ENCODE data around the gene MYH9. TPM values are rescaled to one million over a fixed set of nuclear protein-coding genes. Genes with fewer than 3 reads are reported as not detected.

Gene MYH9
- polyA plus RNA-seq, 3 donors: 247 to 318 (median 290) TPM

- DNase-seq (ENCODE audit: extremely low read depth in 1 of 11, low read depth in 9 of 11, low spot score in 4 of 11): no peak
These were observed 27.8 kb downstream of the MYH9 start for GRCh38 chr22:36360011-36360410.

DNA sequence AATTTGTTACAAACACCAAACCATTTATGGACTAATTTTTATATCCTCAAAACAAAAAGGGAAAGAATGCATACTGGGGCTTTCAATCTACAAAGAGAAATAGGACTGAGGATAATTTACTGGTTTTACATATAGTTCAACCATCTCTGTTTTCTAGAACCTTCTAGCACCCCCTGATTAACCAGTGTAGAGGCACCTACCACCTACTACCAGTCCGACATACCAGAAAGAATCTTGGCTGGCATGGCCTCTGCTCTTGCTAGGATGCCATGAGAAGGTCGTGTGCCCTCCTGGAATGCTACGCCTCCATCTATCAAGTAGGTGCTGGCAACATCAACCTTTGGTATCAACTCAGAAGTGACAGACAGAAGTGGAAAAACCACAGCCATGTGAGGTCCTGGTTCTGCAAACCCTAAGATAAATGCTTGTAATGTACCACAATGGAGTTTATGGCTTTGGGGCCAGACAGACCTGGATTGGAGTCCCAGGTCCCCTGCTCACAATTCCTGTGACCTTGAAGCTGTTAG lies 28.2 kb downstream of the MYH9 start:
- DNase-seq (ENCODE audit: extremely low read depth in 1 of 11, low read depth in 9 of 11, low spot score in 4 of 11): no peak

DNA sequence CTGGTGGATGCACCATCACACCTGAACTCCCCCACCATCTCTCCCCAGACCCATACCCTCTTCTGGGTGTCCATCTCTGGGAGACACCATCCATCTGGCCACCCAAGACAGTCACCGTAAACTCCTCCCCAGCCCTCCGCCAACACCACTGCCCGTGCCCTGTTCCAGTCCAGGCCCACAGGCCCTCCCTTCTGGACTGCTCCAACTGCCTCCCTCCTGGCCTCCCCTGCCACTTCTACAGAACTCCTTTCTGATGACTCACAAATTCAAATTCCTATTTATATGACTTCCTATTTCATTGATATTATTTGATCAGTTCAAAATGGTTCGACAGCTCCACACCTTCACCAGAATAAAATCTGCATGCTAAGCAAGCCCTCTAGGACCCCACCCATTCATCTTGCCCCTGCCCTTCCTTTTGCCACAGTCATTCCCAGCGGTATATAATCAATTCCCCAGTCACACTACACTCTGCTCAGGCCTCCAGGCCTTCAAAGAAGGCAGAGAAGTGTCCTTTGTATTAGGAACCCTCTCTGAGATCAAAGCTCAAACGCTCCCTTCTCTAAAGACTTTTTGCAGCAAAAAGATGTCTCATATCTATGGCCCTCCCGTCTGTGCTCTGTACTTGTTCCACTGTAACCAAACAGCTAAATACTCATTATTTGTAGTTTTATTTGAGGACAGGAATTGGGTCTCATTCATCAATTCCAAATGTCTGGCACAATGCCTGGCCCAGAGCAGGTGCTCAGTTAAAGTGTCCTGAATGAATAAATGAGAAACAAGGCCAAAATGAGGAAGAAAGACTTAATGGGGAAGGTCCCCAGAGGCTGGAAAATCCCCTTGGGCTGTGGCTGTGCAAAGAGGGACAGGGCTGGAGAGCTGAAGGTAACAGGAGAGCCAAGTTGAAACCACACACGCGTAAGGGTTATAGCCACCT lies 29.0 kb downstream of the MYH9 start:
- DNase-seq (ENCODE audit: extremely low read depth in 1 of 11, low read depth in 9 of 11, low spot score in 4 of 11): no peak

- no peak for DNase-seq (ENCODE audit: extremely low read depth in 1 of 11, low read depth in 9 of 11, low spot score in 4 of 11)
These were observed 30.8 kb downstream of the MYH9 start for GRCh38 chr22:36356708-36357624.

- no peak for DNase-seq (ENCODE audit: extremely low read depth in 1 of 11, low read depth in 9 of 11, low spot score in 4 of 11)
These were observed 31.9 kb downstream of the MYH9 start for GRCh38 chr22:36355894-36356293.

DNA sequence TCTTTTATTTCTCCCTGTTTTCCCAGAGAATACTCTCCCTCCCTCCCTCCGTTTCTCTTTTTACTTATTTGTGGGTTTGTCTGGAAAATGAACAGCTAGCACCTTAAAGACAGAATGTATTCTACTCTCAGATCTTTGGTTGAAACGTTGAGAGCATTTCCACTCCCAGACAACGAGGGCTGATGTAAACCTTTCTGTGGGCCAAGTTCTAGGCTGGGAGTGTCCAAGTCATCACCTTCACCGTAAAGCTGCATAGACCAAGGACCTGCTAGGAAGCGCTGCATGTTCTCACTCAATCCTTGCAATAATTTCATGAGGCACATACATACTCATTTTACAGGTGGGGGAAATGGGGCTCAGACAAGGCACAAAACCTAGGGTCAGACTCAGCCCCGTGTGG lies 32.4 kb downstream of the MYH9 start:
- DNase-seq (ENCODE audit: extremely low read depth in 1 of 11, low read depth in 9 of 11, low spot score in 4 of 11): no peak

- DNase-seq (ENCODE audit: extremely low read depth in 1 of 11, low read depth in 9 of 11, low spot score in 4 of 11): no peak
These were observed 34.8 kb downstream of the MYH9 start for GRCh38 chr22:36352803-36353507.

- DNase-seq (ENCODE audit: extremely low read depth in 1 of 11, low read depth in 9 of 11, low spot score in 4 of 11): no peak
These were observed 35.6 kb downstream of the MYH9 start for GRCh38 chr22:36351921-36352802.

DNA sequence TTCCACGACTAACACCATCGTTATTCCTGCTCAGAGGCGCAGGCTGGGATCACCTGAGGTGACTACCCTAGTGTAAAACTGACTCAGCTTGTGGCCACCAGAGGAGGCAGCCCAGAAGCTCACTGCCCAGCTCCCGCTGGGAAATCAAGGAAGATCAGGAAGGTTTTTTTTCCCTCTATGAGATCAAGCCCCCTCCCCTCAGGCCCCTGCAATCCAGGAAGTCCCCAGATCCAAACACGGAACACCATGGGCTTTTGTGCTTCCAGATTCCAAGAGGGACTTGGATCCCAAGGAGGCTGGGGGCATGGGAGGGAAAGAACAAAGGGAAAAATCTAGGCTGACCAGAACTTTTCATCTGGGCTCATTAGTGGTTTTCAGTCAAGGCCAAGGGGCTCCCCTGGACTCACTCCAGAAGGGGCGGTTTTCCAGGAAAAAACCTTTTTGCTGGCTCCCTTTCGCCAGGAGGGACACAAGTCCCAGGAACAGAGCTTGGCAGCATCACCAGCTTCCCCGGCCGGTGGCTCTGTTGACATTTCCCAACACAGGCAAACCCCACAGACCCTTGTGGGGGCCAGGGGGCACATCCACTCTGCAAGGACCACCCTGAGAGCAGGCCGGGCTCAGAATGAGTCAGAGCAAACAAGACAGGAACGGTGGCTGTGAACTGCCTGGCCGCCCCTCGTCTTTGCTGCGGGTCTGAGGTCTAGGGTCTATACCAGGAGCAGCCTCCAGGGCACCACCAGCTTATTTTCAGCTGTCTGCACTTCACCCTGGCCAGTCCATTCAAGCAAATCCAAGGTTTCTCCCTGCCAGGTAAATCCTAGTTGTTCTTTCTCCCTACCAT lies 36.8 kb downstream of the MYH9 start:
- no peak for DNase-seq (ENCODE audit: extremely low read depth in 1 of 11, low read depth in 9 of 11, low spot score in 4 of 11)

DNA sequence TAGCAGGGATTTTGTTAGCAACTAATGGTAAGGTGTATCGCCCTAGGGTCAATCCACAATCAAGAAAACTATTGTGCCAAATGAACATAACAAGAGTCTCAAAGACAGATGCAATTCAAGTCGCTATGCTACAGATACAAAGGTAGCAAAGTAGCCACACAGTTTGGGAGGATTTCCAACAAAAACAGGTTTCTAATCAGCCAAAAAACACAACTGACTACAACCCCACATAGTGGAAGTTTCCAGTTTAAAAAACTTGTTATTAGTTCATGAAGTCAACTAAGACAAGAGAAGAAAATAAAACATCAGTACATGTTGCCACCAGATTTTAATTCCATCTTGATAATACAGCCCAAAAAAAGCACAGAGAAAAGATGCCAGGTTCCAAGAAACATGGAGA lies 38.0 kb downstream of the MYH9 start:
- DNase-seq (ENCODE audit: extremely low read depth in 1 of 11, low read depth in 9 of 11, low spot score in 4 of 11): no peak

DNA sequence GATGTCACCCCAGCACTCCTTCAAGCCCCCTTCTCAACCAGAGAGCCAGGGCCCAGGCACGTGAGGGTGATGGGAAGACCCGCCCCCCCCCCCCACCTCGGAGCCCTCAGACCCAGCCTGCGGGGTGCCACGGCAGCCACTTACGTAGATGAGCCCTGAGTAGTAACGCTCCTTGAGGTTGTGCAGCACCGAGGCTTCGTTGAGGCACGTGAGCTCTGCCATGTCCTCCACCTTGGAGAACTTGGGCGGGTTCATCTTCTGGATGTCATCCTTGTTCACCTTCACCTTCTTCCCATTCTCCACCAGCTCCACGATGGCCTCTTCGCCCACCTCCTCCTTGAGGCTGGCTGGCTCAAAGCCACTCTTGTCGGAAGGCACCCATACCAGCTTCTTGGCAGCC lies 39.0 kb downstream of the MYH9 start:
- DNase-seq (ENCODE audit: extremely low read depth in 1 of 11, low read depth in 9 of 11, low spot score in 4 of 11): no peak

GRCh38 chr22:36347094-36347493 lies 40.7 kb downstream of the MYH9 start:
- DNase-seq (ENCODE audit: extremely low read depth in 1 of 11, low read depth in 9 of 11, low spot score in 4 of 11): no peak

GRCh38 chr22:36344106-36344827 lies 43.5 kb downstream of the MYH9 start:
- no peak for DNase-seq (ENCODE audit: extremely low read depth in 1 of 11, low read depth in 9 of 11, low spot score in 4 of 11)

DNA sequence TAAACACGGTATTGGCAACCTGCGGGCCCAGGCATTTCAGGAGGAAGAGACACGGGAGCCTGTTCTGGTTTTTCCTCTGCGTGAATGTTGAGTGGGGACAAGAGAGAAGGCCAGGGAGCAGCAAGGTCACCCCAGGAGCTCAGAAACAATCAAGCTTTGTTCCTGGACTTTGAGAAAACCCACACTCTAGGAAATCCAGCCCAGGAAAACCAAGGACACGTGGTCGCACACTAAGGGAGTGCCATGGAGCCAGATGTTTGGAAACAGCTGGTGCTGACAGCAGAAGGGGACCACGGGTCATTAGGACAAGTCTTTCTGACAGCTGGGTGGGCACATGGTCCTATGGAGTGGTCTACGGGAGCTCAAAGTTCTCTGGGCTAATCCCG lies 44.1 kb downstream of the MYH9 start:
- no peak for DNase-seq (ENCODE audit: extremely low read depth in 1 of 11, low read depth in 9 of 11, low spot score in 4 of 11)

- DNase-seq (ENCODE audit: extremely low read depth in 1 of 11, low read depth in 9 of 11, low spot score in 4 of 11): no peak
These were observed 44.6 kb downstream of the MYH9 start for GRCh38 chr22:36343070-36343719.

DNA sequence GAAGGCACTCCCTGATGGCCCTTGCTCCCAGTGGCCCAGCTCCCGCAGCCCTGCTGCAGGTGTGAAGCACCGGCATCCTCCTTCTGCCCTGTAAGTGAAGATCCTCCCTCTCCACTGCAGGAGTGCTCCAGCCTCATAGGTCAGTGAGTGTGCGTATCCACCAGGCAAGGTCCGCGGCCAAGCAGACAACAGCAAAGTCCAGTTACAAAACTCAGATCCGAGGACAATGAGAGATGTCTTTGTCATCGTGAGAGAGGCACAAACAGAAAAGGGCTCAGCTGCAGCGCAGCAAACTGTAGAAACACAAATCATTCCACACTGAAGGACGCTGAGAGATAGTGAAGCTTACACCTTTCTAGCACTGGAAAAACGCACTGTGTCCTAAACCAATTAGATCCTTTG lies 46.1 kb downstream of the MYH9 start:
- DNase-seq (ENCODE audit: extremely low read depth in 1 of 11, low read depth in 9 of 11, low spot score in 4 of 11): no peak

Measured in renal cortex interstitium (tissue), 11 donors.